ENCODE data around the gene BCL2L1.

Gene BCL2L1

GRCh38 chr20:31701591-31701990, 21.1 kb downstream of the BCL2L1 start:
- no peaks in the 10 kb centered on the region for H3K27me3 ChIP-seq (ENCODE audit: low read depth, low read length)
- H3K9me3 ChIP-seq (ENCODE audit: insufficient read depth, low read length): no peaks in the 10 kb centered on the region
- no peak overlapping the region for H3K4me2 ChIP-seq (ENCODE audit: low read length)
- peaks cover 37% of the 10 kb centered on the region for H4K20me1 ChIP-seq (ENCODE audit: insufficient read depth, low read length)
- no peak overlapping the region for H2AFZ ChIP-seq (ENCODE audit: low read depth, low read length)
- no peak overlapping the region for H3K4me3 ChIP-seq (ENCODE audit: low read length)
- TF ChIP-seq EZH2phosphoT487 (IDR thresholded peaks at IDR 0.05; ENCODE audit: low read depth) (no peak), CTCF (IDR thresholded peaks at IDR 0.05; ENCODE audit: low read depth, low read length) (no peak)
- H3K4me1 ChIP-seq (ENCODE audit: low read length): peaks cover 43% of the 10 kb centered on the region
- H3K79me2 ChIP-seq (ENCODE audit: low read length): peaks cover 73% of the 10 kb centered on the region
- peaks cover 35% of the 10 kb centered on the region for H3K36me3 ChIP-seq (replicated peaks; ENCODE audit: low read depth, low read length)
- H3K27ac ChIP-seq (ENCODE audit: low read length): no peak overlapping the region
- no peak overlapping the region for H3K9ac ChIP-seq (ENCODE audit: low read length)

GRCh38 chr20:31700747-31701146, 21.9 kb downstream of the BCL2L1 start:
- Histone ChIP-seq H3K4me3 (ENCODE audit: low read length) (no peak overlapping the region), H3K79me2 (ENCODE audit: low read length) (peaks cover 73% of the 10 kb centered on the region), H3K9me3 (ENCODE audit: insufficient read depth, low read length) (no peaks in the 10 kb centered on the region), H3K9ac (ENCODE audit: low read length) (no peak overlapping the region), H3K27ac (ENCODE audit: low read length) (no peak overlapping the region), H3K36me3 (replicated peaks; ENCODE audit: low read depth, low read length) (peaks cover 37% of the 10 kb centered on the region), H3K4me1 (ENCODE audit: low read length) (peaks cover 34% of the 10 kb centered on the region), H4K20me1 (ENCODE audit: insufficient read depth, low read length) (peaks cover 36% of the 10 kb centered on the region), H2AFZ (ENCODE audit: low read depth, low read length) (no peak overlapping the region), H3K4me2 (ENCODE audit: low read length) (no peak overlapping the region), H3K27me3 (ENCODE audit: low read depth, low read length) (no peaks in the 10 kb centered on the region)
- TF ChIP-seq EZH2phosphoT487 (IDR thresholded peaks at IDR 0.05; ENCODE audit: low read depth) (no peak), CTCF (IDR thresholded peaks at IDR 0.05; ENCODE audit: low read depth, low read length) (no peak)

GRCh38 chr20:31699801-31700728, 22.6 kb downstream of the BCL2L1 start:
- H3K9me3 ChIP-seq (ENCODE audit: insufficient read depth, low read length): no peaks in the 10 kb centered on the region
- H2AFZ ChIP-seq (ENCODE audit: low read depth, low read length): no peak overlapping the region
- H3K4me3 ChIP-seq (ENCODE audit: low read length): no peak overlapping the region
- H3K9ac ChIP-seq (ENCODE audit: low read length): no peak overlapping the region
- H4K20me1 ChIP-seq (ENCODE audit: insufficient read depth, low read length): peaks cover 35% of the 10 kb centered on the region
- no peaks in the 10 kb centered on the region for H3K27me3 ChIP-seq (ENCODE audit: low read depth, low read length)
- H3K79me2 ChIP-seq (ENCODE audit: low read length): peaks cover 66% of the 10 kb centered on the region
- peak overlapping the region; percentile 66 for H3K4me2 ChIP-seq (ENCODE audit: low read length)
- TF ChIP-seq CTCF (IDR thresholded peaks at IDR 0.05; ENCODE audit: low read depth, low read length): no peak
- TF ChIP-seq EZH2phosphoT487 (IDR thresholded peaks at IDR 0.05; ENCODE audit: low read depth): no peak
- H3K36me3 ChIP-seq (replicated peaks; ENCODE audit: low read depth, low read length): peaks cover 33% of the 10 kb centered on the region
- peak overlapping the region; percentile 33; the same call in 1 of the 2 replicates for H3K27ac ChIP-seq (ENCODE audit: low read length)
- H3K4me1 ChIP-seq (ENCODE audit: low read length): peaks cover 27% of the 10 kb centered on the region

Measured in OCI-LY3 (cell line).